GM12875 (cell line): ENCODE results near the gene MAML3.

ENCODE experiments used
- H3K4me3 ChIP-seq: one replicate; pipeline ENCODE4 v1.5.1; 2011; ENCODE audit warnings: low read depth, low read length, control low read depth
- CTCF ChIP-seq: IDR thresholded peaks from 2 replicates; pipeline ENCODE4 v1.5.1; 2011; ENCODE audit warnings: low read depth, mild to moderate bottlenecking, control low read depth, inconsistent platforms, low read length, moderate library complexity, borderline replicate concordance; ENCODE audit not compliant: insufficient read depth

The MAML3 gene

GRCh38 chr4:139670775-139671174 is 483.2 kb downstream of the MAML3 start:
- H3K4me3 ChIP-seq: no peak overlapping the region
- TF ChIP-seq CTCF: no peak

GRCh38 chr4:139669890-139670289 is 484.1 kb downstream of the MAML3 start:
- no peak for TF ChIP-seq CTCF
- H3K4me3 ChIP-seq: no peak overlapping the region

GRCh38 chr4:139669335-139669734 is 484.6 kb downstream of the MAML3 start:
- H3K4me3 ChIP-seq: no peak overlapping the region
- TF ChIP-seq CTCF: no peak

GRCh38 chr4:139668658-139669201 is 485.3 kb downstream of the MAML3 start:
- no peak for TF ChIP-seq CTCF
- H3K4me3 ChIP-seq: no peak overlapping the region

- no peak for TF ChIP-seq CTCF
- H3K4me3 ChIP-seq: no peak overlapping the region
Measured at GRCh38 chr4:139668036-139668435, 485.9 kb downstream of the MAML3 start.
